ENCODE results near the gene PRPSAP1.
"Not testable (repeated sequence)": the region's sequence is repeated elsewhere in the genome, so short reads cannot be mapped to it uniquely, and the experiment has no call there.

The PRPSAP1 gene

DNA sequence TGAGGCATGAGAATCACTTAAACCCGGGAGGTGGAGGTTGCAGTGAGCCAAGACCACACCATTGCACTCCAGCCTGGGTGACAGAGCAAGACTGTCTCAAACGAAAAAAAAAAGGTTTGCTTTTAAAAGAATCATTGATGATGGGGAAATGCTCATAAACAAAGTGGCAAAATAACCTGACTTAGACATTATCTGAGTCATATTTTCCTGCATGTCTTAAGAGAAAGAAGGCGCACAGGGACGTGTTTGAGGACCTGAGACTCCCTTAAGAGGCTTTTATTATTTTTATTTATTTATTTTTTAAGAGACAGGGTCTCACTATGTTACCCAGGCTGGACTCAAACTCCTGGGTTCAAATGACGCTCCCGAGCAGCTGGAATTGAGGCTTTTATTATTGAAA lies 5.7 kb upstream of the PRPSAP1 start:
- DNase-seq (ENCODE audit: low spot score) = no peak

DNA sequence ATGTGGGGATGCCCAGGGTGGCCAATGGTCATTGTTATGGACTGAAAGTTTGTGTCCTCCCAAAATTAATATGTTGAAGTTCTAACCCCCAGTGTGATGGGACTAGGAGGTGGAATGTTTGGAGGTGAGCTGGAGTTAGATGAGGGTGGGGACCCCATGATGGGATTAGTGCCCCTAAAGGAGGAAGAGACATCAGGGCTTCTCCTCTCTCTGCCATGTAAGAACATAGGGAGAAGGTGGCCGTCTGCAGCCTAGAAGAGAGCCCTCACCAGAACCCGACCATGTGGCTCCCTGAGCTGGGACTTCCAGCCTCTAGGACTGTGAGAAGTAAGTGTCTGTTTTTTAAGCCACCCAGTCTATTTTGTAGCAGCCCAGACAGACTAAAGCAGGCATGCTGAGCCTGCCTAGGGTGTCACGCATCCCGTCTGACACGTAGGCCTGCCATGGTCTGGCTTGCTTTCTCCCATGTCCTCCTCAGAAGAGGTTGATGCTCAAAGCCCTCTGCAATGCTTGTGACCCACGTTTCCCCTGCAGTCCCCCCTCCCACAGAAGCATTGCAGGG lies 4.0 kb upstream of the PRPSAP1 start:
- DNase-seq (ENCODE audit: low spot score) = no peak

DNA sequence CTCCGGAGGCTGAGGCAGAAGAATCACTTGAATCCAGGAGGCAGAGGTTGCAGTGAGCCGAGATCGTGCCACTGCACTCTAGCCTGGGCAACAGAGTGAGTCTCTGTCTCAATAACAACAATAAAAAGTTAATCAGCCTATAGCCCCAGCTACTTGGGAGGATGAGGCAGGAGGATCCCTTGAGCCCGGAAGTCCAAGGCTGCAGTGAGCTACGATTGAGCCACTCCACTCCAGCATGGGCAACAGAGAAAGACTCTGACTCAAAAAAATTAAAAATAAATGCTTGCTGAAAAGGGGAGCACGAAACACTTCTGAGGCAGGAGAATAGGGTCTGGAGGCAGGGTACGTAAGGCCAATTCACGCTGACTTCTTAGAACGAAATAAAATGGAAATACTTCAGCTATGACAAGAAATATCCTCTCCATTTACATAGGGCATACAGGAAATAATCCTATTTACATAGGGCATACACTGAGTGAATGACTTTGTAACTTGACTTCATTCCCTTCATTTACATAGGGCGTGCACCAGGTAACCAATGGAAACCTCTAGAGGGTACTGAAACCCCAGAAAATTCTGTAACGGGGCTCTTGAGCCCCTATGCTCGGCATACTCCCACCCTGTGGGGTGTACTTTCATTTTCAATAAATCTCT lies 3.2 kb upstream of the PRPSAP1 start:
- DNase-seq (ENCODE audit: low spot score) = no peak

DNA sequence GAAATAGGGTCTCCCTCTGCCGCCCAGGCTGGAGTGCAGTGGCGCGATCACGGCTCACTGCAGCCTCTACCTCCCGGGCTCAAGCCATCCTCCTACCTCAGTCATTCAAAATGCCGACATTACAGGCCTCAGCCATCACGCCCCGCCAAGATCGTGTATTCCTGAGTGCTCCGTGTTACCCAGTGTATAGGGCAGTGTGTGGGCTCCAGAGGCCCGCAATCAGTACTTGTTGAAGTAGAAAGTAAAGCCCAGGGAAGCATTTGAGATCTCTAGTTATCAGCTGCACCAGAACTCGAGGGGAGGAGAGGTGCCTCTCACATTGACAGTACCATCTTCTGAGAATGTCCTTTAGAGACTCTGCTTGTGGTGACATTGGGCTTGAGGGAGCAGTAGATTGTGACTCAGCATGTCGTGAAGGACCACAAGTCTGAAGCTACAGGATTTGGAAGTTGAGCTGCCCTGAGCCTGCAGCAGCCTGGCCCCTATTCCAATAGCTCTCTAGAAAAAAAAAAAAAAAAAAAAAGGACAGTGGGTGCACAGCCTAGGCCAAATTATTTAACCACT lies 1.1 kb upstream of the PRPSAP1 start:
- DNase-seq (ENCODE audit: low spot score) = peak; percentile 20

DNA sequence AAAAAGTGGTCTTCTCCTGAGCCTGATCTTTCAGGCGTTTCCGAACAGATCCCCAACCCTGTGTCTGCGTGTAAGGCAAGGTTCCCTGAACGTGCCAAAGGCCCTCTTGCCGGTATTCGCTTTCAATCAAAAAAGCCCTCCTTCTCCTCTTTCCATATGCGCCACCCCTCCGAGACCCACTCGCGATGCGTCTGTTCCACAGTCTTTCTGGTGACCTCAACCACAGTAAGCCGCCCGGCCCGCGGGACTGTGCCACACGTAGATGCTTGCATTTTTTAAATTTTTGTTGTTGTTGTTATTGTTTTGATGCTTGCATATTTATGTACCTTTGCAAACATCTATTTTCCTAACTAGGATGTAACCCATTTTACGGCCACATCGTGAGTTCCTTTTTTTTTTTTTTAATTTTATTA lies 607 bp upstream of the PRPSAP1 start:
- no peak for DNase-seq (ENCODE audit: low spot score)

DNA sequence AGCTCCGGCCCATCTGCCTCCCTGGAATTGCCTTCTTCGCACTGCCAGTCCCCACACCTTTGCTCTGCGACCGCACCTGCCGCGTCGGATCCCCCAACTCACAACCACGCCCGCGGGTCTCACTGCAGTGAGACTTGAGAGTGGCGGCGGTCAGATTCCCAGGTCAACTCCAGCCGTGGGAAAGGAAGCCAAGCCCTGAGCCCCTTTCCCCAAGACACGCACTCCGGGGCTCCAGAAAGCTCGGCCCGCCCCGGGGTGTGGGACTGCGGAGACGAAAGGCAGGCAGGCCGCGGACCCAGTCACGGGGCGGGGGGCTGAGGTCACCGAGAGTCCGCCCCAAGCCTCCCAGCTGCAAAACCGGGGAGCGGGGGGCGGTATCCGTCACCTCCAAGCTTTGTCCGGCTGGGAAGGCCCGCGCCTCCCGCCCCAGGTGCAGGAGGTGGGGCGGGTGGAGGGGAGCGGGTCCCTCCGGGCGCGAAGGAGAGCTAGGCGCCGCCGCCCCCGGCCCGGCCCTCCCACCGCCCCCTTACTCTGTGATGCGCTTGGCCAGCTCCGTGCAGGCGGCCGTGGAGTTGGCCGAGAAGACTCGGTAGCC lies 615 bp downstream of the PRPSAP1 start:
- DNase-seq (ENCODE audit: low spot score) = peak; percentile 35

DNA sequence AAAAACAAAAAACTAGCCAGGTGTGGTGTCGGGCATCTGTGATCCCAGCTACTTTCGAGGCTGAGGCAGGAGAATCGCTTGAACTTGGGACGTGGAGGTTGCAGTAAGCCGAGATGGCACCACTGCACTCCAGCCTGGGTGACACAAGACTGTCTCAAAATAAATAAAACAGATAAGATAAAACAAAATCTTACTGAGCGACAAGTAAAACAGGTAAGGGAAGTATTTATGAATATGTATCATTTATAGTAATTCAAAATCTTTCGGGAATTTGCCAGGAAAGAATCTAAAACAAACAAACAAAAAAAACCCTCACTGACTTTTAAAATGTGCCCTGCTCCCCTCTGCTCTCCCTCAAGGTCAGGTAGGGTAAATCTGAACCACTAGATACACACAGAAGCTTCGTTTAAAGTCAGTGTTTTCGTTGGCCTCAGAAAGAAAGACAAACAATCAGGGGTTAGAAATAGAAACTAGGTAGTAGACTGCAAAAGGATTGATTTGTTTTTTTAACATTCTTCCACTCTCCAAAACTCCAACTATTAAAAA lies 2.1 kb downstream of the PRPSAP1 start:
- DNase-seq (ENCODE audit: low spot score) = no peak

DNA sequence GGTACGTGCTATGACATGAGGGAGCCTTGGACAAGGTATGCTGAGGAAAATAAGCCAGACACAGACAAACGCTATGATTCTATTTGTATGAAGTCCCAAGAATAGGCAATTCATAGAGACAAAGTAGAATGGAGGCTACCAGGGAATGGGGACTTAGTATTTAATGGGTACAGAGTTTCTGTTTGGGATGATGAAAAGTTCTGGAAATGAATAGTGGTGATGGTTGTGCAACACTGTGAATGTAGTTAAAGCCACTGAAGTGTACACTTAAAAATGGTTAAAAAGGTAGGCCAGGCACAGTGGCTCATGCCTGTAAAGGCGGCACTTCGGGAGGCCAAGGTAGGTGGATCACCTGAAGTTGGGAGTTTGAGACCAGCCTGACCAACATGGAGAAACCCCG lies 3.3 kb downstream of the PRPSAP1 start:
- no peak for DNase-seq (ENCODE audit: low spot score)

DNA sequence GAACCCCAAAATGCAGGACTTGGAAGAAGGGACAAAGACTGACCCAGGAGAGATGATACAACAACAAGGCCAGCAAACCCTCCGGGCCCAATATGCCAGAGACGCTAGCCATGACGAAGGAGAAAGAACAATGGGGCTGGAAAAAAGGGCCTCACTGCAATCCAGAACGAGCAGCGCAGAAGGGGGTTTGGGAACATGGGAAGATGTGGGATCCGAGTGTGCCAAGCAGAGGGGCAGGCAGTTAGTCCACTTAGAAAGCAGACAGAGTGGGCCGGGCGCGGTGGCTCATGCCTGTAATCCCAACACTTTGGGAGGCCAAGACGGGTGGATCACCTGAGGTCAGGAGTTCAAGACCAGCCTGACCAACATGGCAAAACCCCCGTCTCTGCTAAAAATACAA lies 6.8 kb downstream of the PRPSAP1 start:
- DNase-seq (ENCODE audit: low spot score) = not testable (repeated sequence)

DNA sequence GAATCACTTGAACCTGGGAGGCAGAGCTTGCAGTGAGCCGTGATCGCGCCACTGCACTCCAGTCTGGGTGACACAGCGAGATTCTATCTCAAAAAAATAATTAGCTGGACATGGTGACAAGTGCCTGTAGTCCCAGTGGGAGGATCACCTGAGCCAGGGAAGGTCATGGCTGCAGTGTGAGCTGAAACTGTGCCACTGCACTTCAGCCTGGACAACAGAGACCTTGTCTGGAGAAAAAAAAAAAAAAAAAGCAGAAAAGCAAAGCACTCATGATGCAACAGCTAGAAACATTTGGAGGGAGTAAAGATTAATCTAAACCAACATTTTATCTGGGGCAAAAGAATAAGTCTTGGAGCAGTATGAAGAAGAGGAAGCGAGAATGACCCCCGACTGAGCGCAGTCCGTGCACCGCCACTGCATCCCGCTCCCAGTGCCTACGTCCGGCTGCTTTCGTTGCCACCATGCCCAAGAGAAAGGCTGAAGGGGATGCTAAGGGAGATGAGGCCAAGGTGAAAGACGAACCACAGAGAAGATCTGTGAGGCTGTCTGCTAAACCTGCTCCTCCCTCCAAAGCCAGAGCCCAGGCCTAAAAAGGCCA lies 8.2 kb downstream of the PRPSAP1 start:
- no peak for DNase-seq (ENCODE audit: low spot score)

DNA sequence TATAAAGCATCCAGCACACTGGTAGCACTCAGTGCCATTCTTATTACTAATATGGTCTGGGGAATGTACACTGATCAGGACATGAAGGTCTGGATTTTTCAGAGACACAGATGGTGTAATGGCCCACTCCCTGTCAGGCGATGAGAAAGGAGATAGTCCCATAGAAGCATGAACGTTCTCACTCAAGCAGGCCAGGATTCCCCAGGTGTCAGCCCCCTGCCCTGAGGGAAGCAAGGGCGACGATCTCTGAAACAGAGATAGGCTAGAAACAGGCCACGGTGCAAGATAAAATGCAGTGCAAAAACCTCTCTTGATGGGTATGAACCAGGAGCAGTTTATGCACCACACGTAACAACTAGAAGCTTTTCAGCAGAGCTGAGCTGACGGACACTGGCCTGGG lies 10.6 kb downstream of the PRPSAP1 start:
- no peak for DNase-seq (ENCODE audit: low spot score)

DNA sequence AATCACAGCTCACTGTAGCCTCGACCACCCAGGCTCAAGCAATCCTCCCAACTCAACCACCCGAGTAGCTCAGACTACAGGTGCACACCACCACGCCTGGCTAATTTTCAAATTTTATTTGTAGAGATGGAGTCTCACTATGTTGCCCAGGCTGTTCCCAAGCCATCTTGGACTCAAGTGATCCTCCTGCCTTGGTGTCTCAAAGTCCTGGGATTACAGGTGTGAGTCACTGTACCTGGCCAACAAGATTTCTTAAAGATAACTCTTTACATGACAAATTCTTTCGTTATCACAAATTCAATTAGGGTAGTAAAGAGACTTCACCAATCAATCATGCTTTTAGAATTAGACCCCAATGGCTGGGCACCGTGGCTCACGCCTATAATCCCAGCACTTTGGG lies 12.4 kb downstream of the PRPSAP1 start:
- DNase-seq (ENCODE audit: low spot score) = no peak

DNA sequence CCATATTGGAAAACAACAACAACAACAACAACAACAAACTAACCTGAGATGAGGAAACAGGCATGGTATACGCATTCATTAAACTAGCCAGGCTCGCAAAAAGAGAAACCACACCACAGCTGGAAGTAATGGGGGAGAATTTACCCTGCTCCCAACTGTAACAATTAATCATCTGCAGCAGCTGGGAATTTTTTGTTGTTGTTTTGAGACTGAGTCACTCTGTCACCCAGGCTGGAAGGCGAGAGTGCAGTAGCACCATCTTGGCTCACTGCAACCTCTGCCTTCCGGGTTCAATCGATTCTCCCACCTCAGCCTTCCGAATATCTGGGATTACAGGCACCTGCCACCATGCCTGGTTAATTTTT lies 16.3 kb downstream of the PRPSAP1 start:
- peak; percentile 36 for DNase-seq (ENCODE audit: low spot score)

DNA sequence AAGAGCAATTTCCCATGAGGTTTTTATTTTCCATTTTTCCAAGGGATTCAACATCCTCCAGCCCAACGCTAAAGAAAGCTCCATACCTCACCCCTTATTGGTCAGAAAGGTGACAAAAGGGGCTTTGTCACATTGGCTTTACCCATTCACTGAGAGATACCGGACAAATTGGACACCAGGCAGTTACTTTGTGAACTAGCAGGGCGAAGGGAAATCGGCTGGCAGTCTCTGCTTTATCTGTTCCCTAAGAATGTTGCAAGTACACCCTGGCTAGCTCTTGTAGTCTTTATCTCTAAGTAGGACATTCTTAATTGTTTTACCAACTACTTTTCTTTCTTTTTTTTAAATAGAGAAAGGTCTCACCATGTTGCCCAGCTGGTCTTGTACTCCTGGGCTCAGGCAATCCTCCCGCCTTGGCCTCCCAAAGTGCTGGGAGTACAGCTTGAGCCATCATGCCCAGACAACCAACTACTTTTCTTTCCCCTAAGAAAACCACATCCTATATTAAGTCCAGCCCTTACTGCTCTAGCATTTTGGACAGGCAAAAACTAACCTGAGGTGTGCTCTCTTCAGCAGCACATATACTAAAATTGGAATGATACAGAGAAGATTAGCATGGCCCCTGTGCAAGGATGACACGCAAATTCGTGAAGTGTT lies 16.8 kb downstream of the PRPSAP1 start:
- DNase-seq (ENCODE audit: low spot score) = no peak

DNA sequence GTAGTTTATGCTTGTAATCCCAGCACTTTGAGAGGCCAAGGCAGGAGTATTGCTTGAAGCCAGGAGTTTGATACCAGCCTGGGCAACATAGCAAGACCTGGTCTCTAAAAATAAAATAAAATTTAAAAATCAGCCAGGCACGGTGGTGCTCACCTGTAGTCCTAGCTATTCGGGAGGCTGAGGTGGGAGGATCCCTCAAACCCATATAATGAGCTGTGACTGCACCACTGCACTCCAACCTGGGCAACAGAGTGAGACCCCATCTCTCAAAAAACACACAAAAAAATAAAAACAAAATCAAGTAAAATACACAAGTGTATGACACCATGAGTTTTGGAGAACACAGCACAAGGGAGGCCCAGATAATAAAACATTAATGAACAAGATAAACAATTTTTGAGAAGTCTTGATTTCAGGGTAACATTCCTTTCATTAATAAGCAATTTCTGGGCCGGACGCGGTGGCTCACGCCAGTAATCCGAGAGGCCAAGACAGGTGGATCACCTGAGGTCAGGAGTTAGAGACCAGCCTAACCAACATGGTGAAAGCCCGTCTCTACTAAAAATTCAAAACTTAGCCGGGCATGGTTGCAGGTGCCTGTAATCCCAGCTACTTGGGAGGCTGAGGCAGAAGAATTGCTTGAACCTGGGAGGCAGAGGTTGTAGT lies 17.9 kb downstream of the PRPSAP1 start:
- no peak for DNase-seq (ENCODE audit: low spot score)

DNA sequence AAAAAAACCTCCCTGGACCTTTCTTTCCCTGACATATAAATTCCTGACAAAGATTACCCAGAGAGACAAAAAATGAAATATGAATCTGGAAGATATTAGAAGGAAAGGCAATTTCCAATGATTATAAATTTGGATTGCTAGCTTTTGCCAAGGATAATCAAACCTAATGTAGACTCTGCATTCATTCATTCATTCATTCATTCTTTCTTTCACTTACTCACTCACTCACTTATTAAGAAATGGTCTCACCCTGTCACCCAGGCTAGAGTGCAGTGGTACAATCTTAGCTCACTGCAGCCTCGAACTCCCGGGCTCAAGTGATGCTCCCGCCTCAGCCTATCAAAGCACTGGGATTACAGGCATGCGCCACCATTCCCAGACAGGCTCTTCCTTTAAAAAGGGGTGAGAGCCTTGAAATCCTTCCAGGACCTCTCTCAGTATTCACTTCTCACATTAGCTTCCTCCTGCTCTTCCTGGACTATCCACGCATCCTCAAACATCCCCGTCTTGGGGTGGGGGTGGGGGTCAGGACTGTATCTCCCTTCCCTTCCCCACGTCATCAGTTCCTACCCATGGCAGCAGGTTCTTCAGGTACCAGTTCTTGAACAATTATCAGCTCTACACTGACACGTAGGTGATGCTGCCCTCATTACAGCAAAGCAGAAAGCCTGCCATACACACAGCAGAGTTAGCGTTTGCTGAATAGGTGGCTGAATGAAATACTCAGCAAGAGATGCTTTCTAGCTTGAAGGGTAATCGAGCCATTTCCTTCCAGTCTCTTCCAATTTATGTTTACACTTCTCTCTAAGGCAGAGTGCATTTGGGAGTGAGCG lies 19.8 kb downstream of the PRPSAP1 start:
- no peak for DNase-seq (ENCODE audit: low spot score)

DNA sequence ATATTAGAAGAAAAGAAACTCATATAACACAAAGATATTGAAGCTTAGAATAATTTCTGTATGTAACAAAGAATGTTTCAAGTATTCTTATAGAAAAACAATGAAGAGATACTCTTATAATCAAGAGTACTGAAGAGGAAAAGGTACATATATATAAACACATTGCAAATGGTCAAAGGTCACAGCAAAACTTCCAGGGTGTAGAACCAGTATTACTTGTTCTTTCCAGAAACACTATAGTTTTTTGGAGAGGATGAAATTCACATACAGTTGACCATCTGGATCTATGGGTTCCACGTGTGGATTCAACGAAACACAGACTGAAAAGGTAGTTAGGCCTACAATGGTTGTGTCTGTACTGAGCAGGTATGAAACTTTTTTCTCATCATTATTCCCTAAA lies 22.6 kb downstream of the PRPSAP1 start:
- DNase-seq (ENCODE audit: low spot score) = no peak

DNA sequence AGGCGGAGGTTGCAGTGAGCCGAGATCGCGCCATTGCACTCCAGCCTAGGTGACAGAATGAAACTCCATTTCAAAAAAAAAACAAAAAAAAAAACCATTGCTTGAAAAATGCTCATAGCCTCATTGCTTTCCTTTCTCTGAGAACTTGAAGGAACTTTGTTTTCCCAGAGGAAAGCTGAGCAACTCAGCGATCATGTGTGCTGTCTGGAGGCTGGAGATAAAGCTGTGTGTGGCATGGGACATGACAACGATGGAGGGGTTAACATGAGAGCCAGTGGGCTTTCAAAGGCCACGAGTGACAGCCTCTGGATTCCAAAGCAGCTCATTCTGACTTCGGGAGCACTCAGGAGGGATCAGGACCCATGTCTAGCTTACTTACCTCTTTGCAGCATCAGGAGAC lies 24.1 kb downstream of the PRPSAP1 start:
- DNase-seq (ENCODE audit: low spot score) = no peak

DNA sequence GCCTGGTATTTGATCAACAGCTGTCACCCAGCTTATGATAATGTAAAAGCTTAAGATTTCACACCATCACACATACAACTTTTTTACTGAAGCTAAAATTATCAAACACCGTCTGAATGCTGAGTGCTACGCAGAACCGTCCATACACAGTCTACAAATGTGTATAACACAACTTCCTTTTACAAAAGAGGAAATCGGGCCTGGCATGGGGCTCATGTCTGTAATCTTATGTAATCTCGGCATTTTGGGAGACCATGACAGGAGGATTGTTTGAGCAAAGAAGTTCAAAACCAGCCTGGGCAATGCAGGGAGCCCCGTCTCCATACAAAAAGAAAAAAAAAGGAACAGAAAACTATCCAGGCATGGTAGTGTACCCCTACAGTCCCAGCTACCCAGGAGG lies 26.0 kb downstream of the PRPSAP1 start:
- DNase-seq (ENCODE audit: low spot score) = no peak

DNA sequence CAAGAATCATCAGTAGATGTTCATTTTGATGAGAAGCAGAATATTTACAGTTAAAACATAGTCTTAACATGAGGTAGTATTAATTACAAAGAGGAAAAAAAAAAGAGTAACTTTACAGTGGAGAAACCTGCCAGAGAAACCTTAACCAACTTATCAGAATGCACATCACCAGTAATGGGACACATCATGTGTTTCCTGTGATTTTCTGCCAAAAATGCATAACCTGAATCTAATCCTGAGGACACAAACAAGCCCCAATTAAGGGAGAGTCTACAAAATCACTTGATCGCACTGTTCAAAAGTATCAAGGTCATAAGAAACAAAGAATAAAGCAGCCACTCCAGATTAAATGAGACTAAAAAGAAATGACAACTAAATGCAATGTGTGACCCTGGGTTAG lies 27.4 kb downstream of the PRPSAP1 start:
- DNase-seq (ENCODE audit: low spot score) = no peak

DNA sequence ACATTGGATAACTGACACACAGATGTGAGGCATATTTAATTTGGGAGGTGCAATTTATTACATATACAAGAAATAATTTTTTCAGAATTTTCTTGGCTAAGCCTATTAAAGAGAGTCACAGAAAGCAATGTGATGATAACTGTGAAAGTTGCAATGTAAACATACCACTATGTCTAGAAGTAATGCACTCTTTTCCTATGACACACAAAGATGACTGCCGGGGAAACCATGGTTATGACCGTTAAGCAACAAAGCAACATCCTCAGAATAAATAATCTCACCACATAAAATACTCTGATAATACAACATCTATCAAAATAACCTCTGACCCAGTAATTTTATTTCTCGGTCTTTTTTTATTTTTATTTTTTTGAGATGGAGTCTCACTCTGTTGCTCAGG lies 35.1 kb downstream of the PRPSAP1 start:
- no peak for DNase-seq (ENCODE audit: low spot score)
